ENCODE measurements around the gene PHIP. TPM values are rescaled to one million over a fixed set of nuclear protein-coding genes. Genes with fewer than 3 reads are reported as not detected.
"Not testable (repeated sequence)": the region's sequence is repeated elsewhere in the genome, so short reads cannot be mapped to it uniquely, and the experiment has no call there.

Gene PHIP
- total RNA-seq, 1 donor from 2014 or later = 60.0 TPM

- Mint-ChIP-seq H3K9me3 (ENCODE audit: unreplicated experiment) (no peaks in the 10 kb centered on the region), H3K4me3 (ENCODE audit: unreplicated experiment) (peak overlapping the region; percentile 86), H3K36me3 (ENCODE audit: unreplicated experiment) (peaks cover 9% of the 10 kb centered on the region), H3K27me3 (ENCODE audit: unreplicated experiment) (peaks cover 7% of the 10 kb centered on the region), H3K4me1 (ENCODE audit: low read depth, unreplicated experiment) (peaks cover 3% of the 10 kb centered on the region), H3K27ac (ENCODE audit: unreplicated experiment) (no peak overlapping the region)
- TF ChIP-seq CTCF (IDR thresholded peaks at IDR 0.05; ENCODE audit: partially characterized antibody, unreplicated experiment) = no peak
- no peak for DNase-seq
Observed at GRCh38 chr6:78909391-78909790, 168.7 kb downstream of the PHIP start.

- Mint-ChIP-seq H3K36me3 (ENCODE audit: unreplicated experiment) (peaks cover 9% of the 10 kb centered on the region), H3K9me3 (ENCODE audit: unreplicated experiment) (no peaks in the 10 kb centered on the region), H3K27me3 (ENCODE audit: unreplicated experiment) (peaks cover 7% of the 10 kb centered on the region), H3K4me1 (ENCODE audit: low read depth, unreplicated experiment) (peaks cover 3% of the 10 kb centered on the region), H3K27ac (ENCODE audit: unreplicated experiment) (no peak overlapping the region), H3K4me3 (ENCODE audit: unreplicated experiment) (no peak overlapping the region)
- no peak for TF ChIP-seq CTCF (IDR thresholded peaks at IDR 0.05; ENCODE audit: partially characterized antibody, unreplicated experiment)
- no peak for DNase-seq
Observed at GRCh38 chr6:78908621-78909020, 169.4 kb downstream of the PHIP start.

- Mint-ChIP-seq H3K4me3 (ENCODE audit: unreplicated experiment) (no peak overlapping the region), H3K27ac (ENCODE audit: unreplicated experiment) (no peak overlapping the region), H3K9me3 (ENCODE audit: unreplicated experiment) (peaks cover 2% of the 10 kb centered on the region), H3K27me3 (ENCODE audit: unreplicated experiment) (peaks cover 2% of the 10 kb centered on the region), H3K36me3 (ENCODE audit: unreplicated experiment) (no peaks in the 10 kb centered on the region), H3K4me1 (ENCODE audit: low read depth, unreplicated experiment) (no peaks in the 10 kb centered on the region)
- TF ChIP-seq CTCF (IDR thresholded peaks at IDR 0.05; ENCODE audit: partially characterized antibody, unreplicated experiment) = no peak
- DNase-seq = no peak
Observed at GRCh38 chr6:78896227-78896626, 181.8 kb downstream of the PHIP start.

- H3K36me3 Mint-ChIP-seq (ENCODE audit: unreplicated experiment) = peaks cover 17% of the 10 kb centered on the region
- DNase-seq; H3K4me1 Mint-ChIP-seq (ENCODE audit: low read depth, unreplicated experiment); H3K27me3 Mint-ChIP-seq (ENCODE audit: unreplicated experiment); H3K27ac Mint-ChIP-seq (ENCODE audit: unreplicated experiment); H3K9me3 Mint-ChIP-seq (ENCODE audit: unreplicated experiment); H3K4me3 Mint-ChIP-seq (ENCODE audit: unreplicated experiment): not testable (repeated sequence)
Observed at GRCh38 chr6:78889901-78890300, 188.2 kb downstream of the PHIP start.

Other genes starting within 250 kb of the PHIP start
- 13.8 TPM for gene IRAK1BP1, start 210.7 kb downstream of the PHIP start, total RNA-seq (ENCODE audit: unreplicated experiment)
- gene HMGN3, start 156.4 kb upstream of the PHIP start, total RNA-seq (ENCODE audit: unreplicated experiment) = 43.0 TPM

Data from glutamatergic neuron (in vitro differentiated cells).